NCI-H146 treated with DMSO at 0.1 percent for 48 hours (cell line): ENCODE measurements around the gene PROK1.
A peak's percentile ranks its signal among the peaks of the same experiment; 100 is the strongest.
"Not testable (repeated sequence)": the region's sequence is repeated elsewhere in the genome, so short reads cannot be mapped to it uniquely, and the experiment has no call there.

Source experiments
- DNase-seq: peaks from one replicate; lab custom pipeline; 2025; ENCODE audit not compliant: unreplicated experiment; lab: John Stamatoyannopoulos, UW

Gene PROK1

DNA sequence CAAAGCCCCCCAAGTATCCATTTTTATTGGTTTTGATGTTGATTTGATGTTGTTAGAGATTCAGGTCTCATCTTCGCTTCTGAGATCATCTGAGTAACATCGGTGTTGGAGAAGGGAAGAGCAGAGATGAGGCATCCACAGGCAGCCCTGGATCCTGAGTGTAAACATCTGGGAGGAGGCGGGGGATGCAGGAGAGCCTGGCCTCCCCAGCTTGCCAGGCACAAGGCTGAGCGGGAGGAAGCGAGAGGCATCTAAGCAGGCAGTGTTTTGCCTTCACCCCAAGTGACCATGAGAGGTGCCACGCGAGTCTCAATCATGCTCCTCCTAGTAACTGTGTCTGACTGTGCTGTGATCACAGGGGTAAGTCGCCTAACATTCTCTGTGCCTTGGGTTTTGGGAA lies at the start of gene PROK1:
TSS of gene PROK1 (plus strand) at position 221 of the 400 bp plus-strand sequence. CDS start at position 289, 68 bp downstream.
- no peak for DNase-seq

- DNase-seq = no peak
Measured at GRCh38 chr1:110403805-110404204, 47.1 kb upstream of the PROK1 start.

DNA sequence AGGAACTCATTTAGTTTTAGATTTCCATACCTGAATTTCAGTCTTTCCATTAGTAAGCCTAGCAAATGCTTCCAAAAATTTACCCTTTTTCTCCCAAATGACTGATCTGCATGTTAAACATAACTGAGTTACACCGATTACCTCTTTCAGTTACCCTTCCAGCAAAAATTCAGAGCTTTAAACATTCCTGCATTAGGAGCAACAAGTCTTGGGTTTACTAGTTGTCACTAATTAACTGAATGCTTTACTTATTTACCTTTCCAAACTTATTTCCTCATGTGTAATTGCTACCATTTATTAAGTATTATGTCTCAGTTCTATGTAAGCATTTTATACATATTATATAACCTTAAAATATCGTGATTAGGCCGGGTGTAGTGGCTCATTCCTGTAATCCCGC lies 46.5 kb upstream of the PROK1 start:
- no peak for DNase-seq

- DNase-seq = not testable (repeated sequence)
Measured at GRCh38 chr1:110406407-110406806, 44.5 kb upstream of the PROK1 start.

- peak; percentile 83 for DNase-seq
Measured at GRCh38 chr1:110407260-110408210, 43.4 kb upstream of the PROK1 start, which contains the start of gene LAMTOR5. TSS of gene LAMTOR5 (minus strand) at chr1:110407694. CDS start at chr1:110407620, 74 bp downstream.

GRCh38 chr1:110408488-110408887 lies 42.5 kb upstream of the PROK1 start:
- DNase-seq = no peak

- no peak for DNase-seq
Measured at GRCh38 chr1:110409316-110409715, 41.6 kb upstream of the PROK1 start.

DNA sequence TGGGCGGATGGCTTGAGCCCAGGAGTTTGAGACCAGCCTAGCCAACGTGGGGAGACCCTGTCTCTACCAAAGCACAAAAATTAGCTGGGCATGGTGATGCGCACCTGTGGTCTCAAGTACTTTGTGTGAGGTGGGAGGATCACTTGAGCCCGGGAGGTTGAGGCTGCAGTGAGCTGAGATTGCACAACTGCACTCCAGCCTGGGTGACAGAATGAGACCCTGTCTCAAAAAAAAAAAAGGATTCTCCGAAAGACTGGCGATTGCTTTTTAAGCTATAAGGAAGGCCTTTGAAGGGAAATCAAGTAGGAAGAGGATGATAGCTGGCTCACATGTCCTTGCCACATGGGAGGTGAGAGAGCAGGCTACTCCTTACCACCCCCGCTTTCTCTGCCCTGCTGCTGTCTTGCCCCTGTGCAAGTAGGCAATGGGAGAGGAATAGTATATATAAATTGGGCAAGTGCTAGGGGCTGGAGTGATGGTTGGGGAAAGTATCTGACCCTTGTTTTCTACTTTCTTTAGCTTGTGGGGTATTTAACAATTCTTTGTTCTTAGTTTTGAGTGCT lies 39.7 kb upstream of the PROK1 start:
- no peak for DNase-seq

GRCh38 chr1:110412576-110412975 lies 38.4 kb upstream of the PROK1 start:
- peak; percentile 41 for DNase-seq

- not testable (repeated sequence) for DNase-seq
Measured at GRCh38 chr1:110413045-110413444, 37.9 kb upstream of the PROK1 start.

- DNase-seq = no peak
Measured at GRCh38 chr1:110418729-110419128, 32.2 kb upstream of the PROK1 start.

GRCh38 chr1:110420023-110420662 lies 30.8 kb upstream of the PROK1 start:
- DNase-seq = no peak

GRCh38 chr1:110420874-110421793 lies 29.8 kb upstream of the PROK1 start:
- no peak for DNase-seq

- no peak for DNase-seq
Measured at GRCh38 chr1:110424699-110425611, 26.0 kb upstream of the PROK1 start.

DNA sequence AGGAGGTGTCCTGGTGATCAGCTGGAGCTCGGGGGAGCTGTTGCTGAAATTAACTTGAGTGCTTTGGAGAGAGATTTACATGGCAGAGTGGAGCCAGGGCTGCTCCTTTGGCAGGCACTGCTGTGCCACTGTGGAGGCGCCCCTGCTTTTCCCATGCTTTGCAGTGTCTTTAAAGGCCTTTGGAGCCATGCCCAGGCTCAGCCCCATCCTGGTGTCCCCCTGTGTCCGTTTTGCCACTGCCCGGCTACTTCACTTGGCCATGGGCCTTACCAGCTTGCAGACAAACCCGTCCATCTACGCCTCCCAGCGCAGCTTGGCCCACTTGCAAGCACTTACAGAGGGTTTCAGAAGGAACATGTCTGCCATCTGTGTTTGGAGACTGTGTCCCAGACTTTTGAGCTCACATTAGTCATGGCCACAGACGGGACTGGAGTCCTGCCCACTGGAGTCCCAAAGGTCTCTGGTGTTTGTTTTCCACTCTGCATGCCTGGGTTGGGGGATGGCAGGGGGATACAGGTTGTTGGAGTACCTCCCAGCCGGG lies 25.3 kb upstream of the PROK1 start:
- no peak for DNase-seq

- no peak for DNase-seq
Measured at GRCh38 chr1:110426854-110427253, 24.1 kb upstream of the PROK1 start.

DNA sequence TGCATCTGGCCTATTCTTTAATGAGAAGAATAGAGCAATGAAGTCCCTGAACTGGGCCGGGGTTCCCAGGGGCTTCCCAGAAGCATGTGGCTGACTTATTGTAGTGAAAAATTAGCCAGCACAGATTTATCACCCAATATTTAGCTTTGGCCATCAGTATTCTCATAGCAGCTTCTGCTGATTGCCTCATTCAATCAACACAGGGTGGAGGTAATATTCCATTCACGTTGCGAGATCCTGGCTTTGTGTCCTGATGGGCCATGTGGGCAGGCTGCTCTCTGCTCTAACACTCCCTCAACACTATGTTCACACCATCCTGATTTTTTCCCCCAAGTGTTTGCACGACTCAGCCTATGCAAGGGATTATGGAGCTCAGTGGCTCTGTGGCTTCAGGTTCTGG lies 22.0 kb upstream of the PROK1 start:
- DNase-seq = no peak

- no peak for DNase-seq
Measured at GRCh38 chr1:110430366-110430765, 20.6 kb upstream of the PROK1 start.

DNA sequence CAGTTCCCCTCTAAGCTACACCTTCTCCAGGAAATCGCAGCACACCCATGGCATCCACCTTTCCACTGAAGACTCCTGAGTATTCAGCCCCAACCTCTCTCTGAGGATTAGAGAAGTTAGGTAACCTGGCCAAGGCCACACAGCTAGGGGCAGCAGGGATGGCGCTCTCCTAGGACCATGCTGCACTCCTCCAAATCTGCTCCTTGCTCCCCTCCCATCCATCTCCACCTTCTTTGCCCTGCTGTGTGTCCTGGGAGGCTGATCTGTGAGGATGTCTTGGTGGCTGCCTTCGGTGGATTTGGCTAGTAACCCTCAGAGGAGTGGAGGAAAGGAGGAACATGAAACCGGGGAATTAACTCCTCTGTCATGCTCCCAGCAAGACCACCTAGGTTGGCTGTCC lies 20.0 kb upstream of the PROK1 start:
- DNase-seq = no peak
